GM12878 (cell line): Measurements from ENCODE around the gene DUOXA1. TPM values are rescaled to one million over a fixed set of nuclear protein-coding genes. Genes with fewer than 3 reads are reported as not detected.

Experiments
- ATAC-seq: fragments of 200-7000 bp; cut with Tn5 transposase; 3 replicates; pipeline ENCODE4 v1.9.1; 2020; ENCODE audit warnings: mild to moderate bottlenecking, moderate library complexity
- BruUV-seq: library from RNA; stranded (reverse); fragments of 400-500 nt; replicated peaks from 2 replicates; lab custom pipeline; 2021; lab: Mats Ljungman, UMichigan
- CTCF ChIA-PET: fragments of 300-600 bp; sonication (Branson Sonifier 250); formaldehyde crosslinking; extraction: SDS; loops from one replicate; lab custom pipeline; 2021; ENCODE audit warnings: inconsistent platforms; lab: Yijun Ruan, JAX
- POLR2A ChIA-PET: fragments of 350-600 bp; formaldehyde crosslinking; extraction: SDS; loops from one replicate; lab custom pipeline; 2021; ENCODE audit warnings: inconsistent platforms; lab: Charles Lee
- RAD21 ChIA-PET: fragments of 300-600 bp; sonication (Branson Sonifier 250); formaldehyde crosslinking; loops from one replicate; lab custom pipeline; 2023; ENCODE audit warnings: antibody characterized with exemption; ENCODE audit not compliant: unreplicated experiment; lab: Charles Lee
- SMC1A ChIA-PET: fragments of 300-600 bp; sonication (Branson Sonifier 250); formaldehyde crosslinking; loops from one replicate; lab custom pipeline; 2023; ENCODE audit not compliant: unreplicated experiment, uncharacterized antibody; lab: Charles Lee
- DNase-seq: peaks from one replicate; pipeline ENCODE4 v3.0.0-alpha.2; 2011; ENCODE audit warnings: low read depth, low spot score
- FAIRE-seq: peaks from 3 replicates; lab custom pipeline; 2011; peaks lifted over from hg19 to GRCh38; lab: Jason Lieb, UNC
- H2AFZ ChIP-seq: 2 replicates; pipeline ENCODE4 v1.6.0; 2011; ENCODE audit warnings: low read depth, low read length, control low read depth; ENCODE audit not compliant: control insufficient read depth
- H3K27ac ChIP-seq: 2 replicates; pipeline ENCODE4 v1.5.1; 2011; ENCODE audit warnings: control low read depth; ENCODE audit not compliant: control insufficient read depth, insufficient read depth
- H3K27me3 ChIP-seq, 2 experiments: replicated peaks in 1 of 2; 2 replicates each; pipeline versions ENCODE4 v1.6.0 to v1.6.1; 2011; ENCODE audit warnings: low read length in 1 of 2; ENCODE audit not compliant: control insufficient read depth in 2 of 2, insufficient read depth in 2 of 2
- H3K36me3 ChIP-seq, 2 experiments: 2 replicates each; pipeline ENCODE4 v1.5.1; 2011; ENCODE audit warnings: low read length in 1 of 2; ENCODE audit not compliant: control insufficient read depth in 2 of 2, insufficient read depth in 2 of 2
- H3K4me1 ChIP-seq: 2 replicates; pipeline ENCODE4 v1.6.1; 2011; ENCODE audit warnings: mild to moderate bottlenecking, low read length, moderate library complexity, mixed read lengths; ENCODE audit not compliant: control insufficient read depth, insufficient read depth
- H3K4me2 ChIP-seq: 2 replicates; pipeline ENCODE4 v1.6.0; 2011; ENCODE audit warnings: control low read depth; ENCODE audit not compliant: control insufficient read depth, insufficient read depth
- H3K4me3 ChIP-seq: fragments of 200-600 bp; sonication (generic); 2 replicates; pipeline ENCODE4 v1.5.1; 2016
- H3K79me2 ChIP-seq: 2 replicates; pipeline ENCODE4 v1.6.0; 2011; ENCODE audit warnings: low read length; ENCODE audit not compliant: control insufficient read depth, insufficient read depth
- H3K9ac ChIP-seq: 2 replicates; pipeline ENCODE4 v1.8.0; 2011; ENCODE audit warnings: low read length, control low read depth, mixed read lengths; ENCODE audit not compliant: control insufficient read depth, insufficient read depth
- H3K9me3 ChIP-seq: replicated peaks from 3 replicates; pipeline ENCODE4 v1.5.1; 2011; ENCODE audit warnings: mild to moderate bottlenecking, low read length; ENCODE audit not compliant: control insufficient read depth, insufficient read depth
- H4K20me1 ChIP-seq: 2 replicates; pipeline ENCODE4 v1.6.0; 2011; ENCODE audit not compliant: control insufficient read depth, insufficient read depth
- GABPA ChIP-seq: IDR thresholded peaks from 2 replicates; pipeline ENCODE4 v1.6.1; 2014; ENCODE audit warnings: antibody characterized with exemption, low read depth, mild to moderate bottlenecking, inconsistent platforms
- HDAC6 ChIP-seq: fragments of 200-600 bp; sonication (generic); IDR thresholded peaks from one replicate; pipeline ENCODE4 v1.8.0; 2017; ENCODE audit warnings: antibody characterized with exemption; ENCODE audit not compliant: unreplicated experiment
- JUND ChIP-seq: IDR thresholded peaks from 2 replicates; pipeline ENCODE4 v1.6.1; 2012; ENCODE audit warnings: low read depth, mild to moderate bottlenecking, low read length, improper control_type of control experiment, moderate library complexity
- MEF2B ChIP-seq: fragments of 450-650 bp; IDR thresholded peaks from 2 replicates; pipeline ENCODE4 v1.6.1; 2018; ENCODE audit warnings: mild to moderate bottlenecking, moderate library complexity; ENCODE audit not compliant: partially characterized antibody, poor library complexity, severe bottlenecking
- NFIC ChIP-seq: IDR thresholded peaks from 2 replicates; pipeline ENCODE4 v1.6.1; 2012; ENCODE audit warnings: low read depth, mild to moderate bottlenecking, inconsistent platforms, low read length, moderate library complexity
- NFXL1 ChIP-seq: fragments of 450-650 bp; IDR thresholded peaks from 2 replicates; pipeline ENCODE4 v1.6.1; 2017; ENCODE audit warnings: antibody characterized with exemption, mild to moderate bottlenecking, borderline replicate concordance
- NR2F1 ChIP-seq: fragments of 450-650 bp; conservative IDR thresholded peaks from 2 replicates; pipeline ENCODE4 v1.6.1; 2017; ENCODE audit warnings: mild to moderate bottlenecking
- POLR2AphosphoS2 ChIP-seq: IDR thresholded peaks from 2 replicates; pipeline ENCODE4 v1.6.1; 2011; ENCODE audit warnings: low read depth, mild to moderate bottlenecking, low read length, improper control_type of control experiment, moderate library complexity
- POLR2AphosphoS5 ChIP-seq: IDR thresholded peaks from 2 replicates; pipeline ENCODE4 v1.6.1; 2011; ENCODE audit warnings: mild to moderate bottlenecking, low read length, inconsistent platforms
- POU2F2 ChIP-seq: IDR thresholded peaks from 3 replicates; pipeline ENCODE4 v1.6.1; 2011; ENCODE audit warnings: low read depth, mild to moderate bottlenecking, low read length, borderline replicate concordance
- RAD21 ChIP-seq: IDR thresholded peaks from 2 replicates; pipeline ENCODE4 v1.6.1; 2011; ENCODE audit warnings: mild to moderate bottlenecking, low read depth, low read length, moderate library complexity; ENCODE audit not compliant: insufficient read depth
- RCOR1 ChIP-seq: conservative IDR thresholded peaks from 2 replicates; pipeline ENCODE4 v1.6.1; 2012; ENCODE audit warnings: low read depth, low read length, improper control_type of control experiment
- RELB ChIP-seq: fragments of 450-650 bp; IDR thresholded peaks from 2 replicates; pipeline ENCODE4 v1.6.1; 2017; ENCODE audit warnings: low read depth, mild to moderate bottlenecking, moderate library complexity
- SP1 ChIP-seq: IDR thresholded peaks from one replicate; pipeline ENCODE4 v1.6.1; 2011; ENCODE audit warnings: low read depth, low read length
- SUPT20H ChIP-seq: IDR thresholded peaks from 2 replicates; pipeline ENCODE4 v1.6.1; 2011; ENCODE audit warnings: low read depth, mild to moderate bottlenecking, low read length, moderate library complexity, borderline replicate concordance; ENCODE audit not compliant: control insufficient read depth
- WGBS: methylation state at CpG from one replicate; pipeline ENCODE4 v1.1.6; 2016; ENCODE audit warnings: low lambda C conversion rate; ENCODE audit not compliant: insufficient replicate concordance, insufficient coverage; ENCODE audit errors: missing lambda C conversion rate; 5-methylcytosine and 5-hydroxymethylcytosine counted together
- in situ Hi-C: fragments of 300-500 bp; cut with MboI; formaldehyde crosslinking; loops from 9 replicates; pipeline ENCODE4 v1.14.3; 2018; ENCODE audit warnings: mixed read lengths
- intact Hi-C: fragments of 100-400 bp; cut with micrococcal nuclease; formaldehyde crosslinking; loops from one replicate; pipeline ENCODE4 v1.14.2; 2022; ENCODE audit not compliant: unreplicated experiment
- polyA plus RNA-seq, 11 experiments: library from polyadenylated mRNA; depleted of rRNA in 4 of 11; unstranded in 6 of 11; stranded (reverse) in 5 of 11; fragments of >200 nt; fragmentation: Nextera tagmentation in 4 of 11; fragmentation: Illumina TruSeq in 1 of 11; extraction: Ambion mirVana in 4 of 11; extraction: Trizol in 1 of 11; gene quantifications; 1 replicate in 1 of 11; 2 replicates in 10 of 11; pipeline versions ENCODE4 v1.2.1 to v1.2.3, GENCODE V29; 2011 to 2016; ENCODE audit warnings: inconsistent platforms in 2 of 11, missing spikeins in 2 of 11, low read depth in 1 of 11
- total RNA-seq, 4 experiments: library from RNA; depleted of rRNA in 3 of 4; stranded (reverse); fragments of >200 nt in 3 of 4; fragmentation: Illumina TruSeq in 1 of 4; extraction: Trizol in 1 of 4; gene quantifications; 2 replicates each; pipeline versions ENCODE4 v1.2.1 to v1.2.3, GENCODE V29; 2013 to 2021

Gene DUOXA1
- total and polyA plus RNA-seq, 10 of the 15 experiments (the other 5 are each of a cell fraction or from before 2014, with no cell fraction given): 0.08 TPM; not detected in 9

GRCh38 chr15:45165536-45165935 is 35.9 kb upstream of the DUOXA1 start:
- H3K4me1 ChIP-seq: peaks cover 12% of the 10 kb centered on the region
- RAD21 ChIA-PET: interaction anchor here (0.8 to 6.6 kb wide), 5 partner anchors 15 to 448 kb away, joined by 3 to 104 read pairs (median 4); no protein-coding TSS in a partner anchor
- no peak overlapping the region for H2AFZ ChIP-seq
- no peak overlapping the region for H3K27ac ChIP-seq
- H3K4me3 ChIP-seq: no peak overlapping the region
- in situ Hi-C loops: no loop called here
- H3K9ac ChIP-seq: peak overlapping the region; percentile 41; the same call in 1 of the 2 replicates
- BruUV-seq: no TSS peak
- no peaks in the 10 kb centered on the region for H4K20me1 ChIP-seq
- no peaks in the 10 kb centered on the region for H3K27me3 ChIP-seq
- CTCF ChIA-PET: interaction anchor here (0.8 to 16.3 kb wide), 7 partner anchors 9 to 292 kb away, joined by 3 to 253 read pairs (median 34); partner anchors contain the start of gene SHF
- H3K36me3 ChIP-seq: no peaks in the 10 kb centered on the region
- intact Hi-C loops: loop anchor here (2.0 kb wide), 1 partner anchor 233 kb away; no protein-coding TSS in a partner anchor
- TF ChIP-seq RELB (no peak), RCOR1 (no peak), JUND (no peak), NFIC (no peak), POLR2AphosphoS5 (no peak), MEF2B (no peak), SP1 (no peak), NFXL1 (no peak), HDAC6 (no peak), POU2F2 (no peak), POLR2AphosphoS2 (no peak), NR2F1 (no peak), GABPA (no peak), RAD21 (no peak), SUPT20H (no peak)
- ATAC-seq (no peak), FAIRE-seq (no peak), DNase-seq (no peak)
- WGBS: 77% methylated on average over 5 of the region's 5 CpGs
- POLR2A ChIA-PET: interaction anchor here (1.1 kb wide), 1 partner anchor 38 kb away, joined by 6 read pairs; no protein-coding TSS in a partner anchor
- peak overlapping the region; percentile 14; the same call in 1 of the 2 replicates for H3K4me2 ChIP-seq
- H3K9me3 ChIP-seq: no peaks in the 10 kb centered on the region
- SMC1A ChIA-PET: interaction anchor here (0.6 to 9.7 kb wide), 8 partner anchors 11 to 292 kb away, joined by 3 to 159 read pairs (median 4); a partner anchor contains a TSS
- peaks cover 4% of the 10 kb centered on the region for H3K79me2 ChIP-seq
